Suprapubic skin (tissue), 4 donors: Measurements from ENCODE around the gene FRK. TPM values are rescaled to one million over a fixed set of nuclear protein-coding genes. Genes with fewer than 3 reads are reported as not detected.
"Not testable (repeated sequence)": the region's sequence is repeated elsewhere in the genome, so short reads cannot be mapped to it uniquely, and the experiment has no call there.

Experiments used
- DNase-seq, 2 donors: peaks; one replicate each; pipeline ENCODE4 v3.0.0-alpha.2; 2019; ENCODE audit warnings: low spot score in 2 of 2
- H3K27ac ChIP-seq: fragments of 200-600 bp; sonication (generic); one replicate; pipeline ENCODE4 v1.5.1; 2019
- H3K27me3 ChIP-seq: fragments of 200-600 bp; sonication (generic); one replicate; pipeline ENCODE4 v1.5.1; 2019
- H3K36me3 ChIP-seq: fragments of 200-600 bp; sonication (generic); one replicate; pipeline ENCODE4 v1.5.1; 2019
- H3K4me1 ChIP-seq: fragments of 200-600 bp; sonication (generic); one replicate; pipeline ENCODE4 v1.5.1; 2019
- H3K4me3 ChIP-seq: fragments of 200-600 bp; sonication (generic); one replicate; pipeline ENCODE4 v1.5.1; 2019; ENCODE audit warnings: mild to moderate bottlenecking
- H3K9me3 ChIP-seq: fragments of 200-600 bp; sonication (generic); one replicate; pipeline ENCODE4 v1.5.1; 2019
- CTCF ChIP-seq, 2 donors: fragments of 200-600 bp in 1 of 2; fragments of 450-650 bp in 1 of 2; sonication (generic) in 1 of 2; IDR thresholded peaks; one replicate each; pipeline ENCODE4 v1.5.1; 2016 to 2019; ENCODE audit warnings: antibody characterized with exemption in 2 of 2, mild to moderate bottlenecking in 1 of 2, moderate library complexity in 1 of 2
- EP300 ChIP-seq: sonication (generic); formaldehyde crosslinking; IDR thresholded peaks from one replicate; pipeline ENCODE4 v1.6.1; 2017; ENCODE audit warnings: antibody characterized with exemption
- POLR2A ChIP-seq, 2 donors: fragments of 450-650 bp; IDR thresholded peaks; one replicate each; pipeline ENCODE4 v1.6.1; 2017; ENCODE audit warnings: antibody characterized with exemption in 2 of 2, mild to moderate bottlenecking in 2 of 2, moderate library complexity in 2 of 2
- POLR2AphosphoS5 ChIP-seq, 3 donors: sonication (generic); formaldehyde crosslinking; IDR thresholded peaks; one replicate each; pipeline ENCODE4 v1.6.1; 2017; ENCODE audit warnings: antibody characterized with exemption in 3 of 3
- WGBS: methylation state at CpG from one replicate; pipeline ENCODE4 v1.1.5; 2018; 5-methylcytosine and 5-hydroxymethylcytosine counted together
- total RNA-seq, 4 donors: library from RNA; depleted of rRNA; stranded (reverse); fragments of >200 nt; gene quantifications; one replicate each; pipeline ENCODE4 v1.1.0, GENCODE V29; 2016

Gene FRK
- total RNA-seq, 4 donors from 2014 or later: 1.6 to 3.6 (median 3.0) TPM

GRCh38 chr6:115894426-115894992 lies 166.2 kb downstream of the FRK start:
- Histone ChIP-seq H3K9me3 (no peaks in the 10 kb centered on the region), H3K4me3 (no peak overlapping the region), H3K27ac (no peak overlapping the region), H3K36me3 (no peaks in the 10 kb centered on the region), H3K27me3 (no peaks in the 10 kb centered on the region), H3K4me1 (no peaks in the 10 kb centered on the region)
- no peak for DNase-seq
- 91% methylated on average over 7 of the region's 7 CpGs for WGBS
- no peak for TF ChIP-seq POLR2AphosphoS5 (IDR thresholded peaks at IDR 0.05)
- no peak for TF ChIP-seq EP300
- TF ChIP-seq CTCF (IDR thresholded peaks at IDR 0.05): no peak
- TF ChIP-seq POLR2A (IDR thresholded peaks at IDR 0.05): no peak

GRCh38 chr6:115891750-115892149 lies 168.9 kb downstream of the FRK start:
- Histone ChIP-seq H3K27ac (no peak overlapping the region), H3K4me3 (no peak overlapping the region), H3K27me3 (no peaks in the 10 kb centered on the region), H3K9me3 (no peaks in the 10 kb centered on the region), H3K36me3 (no peaks in the 10 kb centered on the region), H3K4me1 (no peaks in the 10 kb centered on the region)
- 76% methylated on average over 2 of the region's 2 CpGs for WGBS
- TF ChIP-seq POLR2AphosphoS5 (IDR thresholded peaks at IDR 0.05) (no peak), CTCF (IDR thresholded peaks at IDR 0.05) (no peak), POLR2A (IDR thresholded peaks at IDR 0.05) (no peak), EP300 (no peak)
- no peak for DNase-seq

- Histone ChIP-seq H3K36me3 (no peaks in the 10 kb centered on the region), H3K4me3 (no peak overlapping the region), H3K27ac (no peak overlapping the region), H3K27me3 (no peaks in the 10 kb centered on the region), H3K9me3 (no peaks in the 10 kb centered on the region), H3K4me1 (no peaks in the 10 kb centered on the region)
- no peak for TF ChIP-seq EP300
- no peak for TF ChIP-seq CTCF (IDR thresholded peaks at IDR 0.05)
- TF ChIP-seq POLR2A (IDR thresholded peaks at IDR 0.05): no peak
- no peak for TF ChIP-seq POLR2AphosphoS5 (IDR thresholded peaks at IDR 0.05)
- no peak for DNase-seq
Measured at GRCh38 chr6:115891111-115891669, 169.5 kb downstream of the FRK start.

- no peak for TF ChIP-seq EP300
- no peak for TF ChIP-seq POLR2AphosphoS5 (IDR thresholded peaks at IDR 0.05)
Measured at GRCh38 chr6:115890238-115890637, 170.5 kb downstream of the FRK start.

GRCh38 chr6:115888687-115889470 lies 171.8 kb downstream of the FRK start:
- not testable (repeated sequence) for DNase-seq, H3K9me3 ChIP-seq, H3K27ac ChIP-seq, H3K36me3 ChIP-seq, H3K4me1 ChIP-seq, H3K27me3 ChIP-seq, H3K4me3 ChIP-seq
- 95% methylated on average over 17 of the region's 38 CpGs for WGBS

More at GRCh38 chr6:115890238-115890637, 170.5 kb downstream of the FRK start:
- no peaks in the 10 kb centered on the region for H3K9me3 ChIP-seq
- DNase-seq: no peak
- no peaks in the 10 kb centered on the region for H3K36me3 ChIP-seq
- H3K4me3 ChIP-seq: no peak overlapping the region
- whole genome bisulfite sequencing: 92% methylated on average over 6 of the region's 10 CpGs
- H3K4me1 ChIP-seq: no peaks in the 10 kb centered on the region
- no peaks in the 10 kb centered on the region for H3K27me3 ChIP-seq
- no peak overlapping the region for H3K27ac ChIP-seq

GRCh38 chr6:115887891-115888290 lies 172.8 kb downstream of the FRK start:
- 89% methylated on average over 7 of the region's 7 CpGs for WGBS
- Histone ChIP-seq H3K4me3 (no peak overlapping the region), H3K27ac (no peak overlapping the region), H3K27me3 (no peaks in the 10 kb centered on the region), H3K4me1 (no peaks in the 10 kb centered on the region), H3K36me3 (no peaks in the 10 kb centered on the region), H3K9me3 (no peaks in the 10 kb centered on the region)
- DNase-seq: no peak
- TF ChIP-seq CTCF (IDR thresholded peaks at IDR 0.05) (no peak), POLR2A (IDR thresholded peaks at IDR 0.05) (no peak), EP300 (no peak), POLR2AphosphoS5 (IDR thresholded peaks at IDR 0.05) (no peak)
